ENCODE data around the gene TPCN2. TPM values are rescaled to one million over a fixed set of nuclear protein-coding genes. Genes with fewer than 3 reads are reported as not detected.

Gene TPCN2
- total and polyA plus RNA-seq, 9 of the 15 experiments (the other 6 are each of a cell fraction or from before 2014, with no cell fraction given) = 0.66 to 10.2 (median 4.6) TPM

- 0% methylated on average over 2 of the region's 3 CpGs for WGBS (ENCODE audit: insufficient coverage, low coverage, missing lambda C conversion rate)
- TF ChIP-seq MIER1 (IDR thresholded peaks at IDR 0.05; ENCODE audit: low read depth) (no peak), NONO (IDR thresholded peaks at IDR 0.05; ENCODE audit: low read depth in 2 of 2, low read length in 1 of 2) (no peak), ZNF282 (CRISPR knock-in tag; IDR thresholded peaks at IDR 0.05) (no peak)
These were observed 77.1 kb downstream of the TPCN2 start for GRCh38 chr11:69125861-69126260.

GRCh38 chr11:69126286-69126685 lies 77.6 kb downstream of the TPCN2 start:
- DNase-seq (ENCODE audit: extremely low read depth in 1 of 4, low spot score in 3 of 4) (no peak), FAIRE-seq (no peak), ATAC-seq (no peak)
- intact Hi-C loops (cut with micrococcal nuclease) = no loop called here
- H3K9me3 ChIP-seq (replicated peaks; ENCODE audit: control insufficient read depth, insufficient read depth, low read depth, low read length) = no peaks in the 10 kb centered on the region
- no TSS peak for BruUV-seq (replicated peaks)
- 0 out of 2 replicates have a peak, but pooled peaks cover 5% of the 10 kb centered on the region for H4K20me1 ChIP-seq (replicated peaks; ENCODE audit: control insufficient read depth, insufficient read depth, low read length)
- ChIA-PET POLR2A (no interaction called here), CTCF (ENCODE audit: low intra/inter-chr PET ratio) (no interaction called here)
- peaks cover 0 to 19% of the 10 kb centered on the region in 2 experiments; a peak in 2 of 5 replicates for H3K4me1 ChIP-seq (replicated peaks in 1 of 2; ENCODE audit: control insufficient read depth in 2 of 2, insufficient read depth in 2 of 2, low read length in 2 of 2)
- H3K27ac ChIP-seq (ENCODE audit: extremely low read depth, low read depth, low read length) = no peak overlapping the region
- peaks cover 5 to 33% of the 10 kb centered on the region in 2 experiments; a peak in 4 of 5 replicates for H3K27me3 ChIP-seq (ENCODE audit: control insufficient read depth in 2 of 2, insufficient read depth in 2 of 2, low read length in 2 of 2)
- H2AFZ ChIP-seq (ENCODE audit: low read depth, low read length) = no peak overlapping the region
- 19% methylated on average over 12 of the region's 12 CpGs for WGBS (ENCODE audit: insufficient coverage, low coverage, missing lambda C conversion rate)
- H3K36me3 ChIP-seq (ENCODE audit: control insufficient read depth, insufficient read depth, low read length) = no peaks in the 10 kb centered on the region
- no peak overlapping the region for H3K4me2 ChIP-seq (ENCODE audit: insufficient read depth, low read length)
- H3K9me1 ChIP-seq (ENCODE audit: control insufficient read depth, insufficient read depth, low read length) = no peaks in the 10 kb centered on the region
- no peak overlapping the region for H3K4me3 ChIP-seq
- in situ Hi-C loops (cut with MboI) = no loop called here
- H3K9ac ChIP-seq (ENCODE audit: insufficient read depth in 1 of 2, low read depth in 2 of 2, low read length in 2 of 2) = no peak overlapping the region
- no peaks in the 10 kb centered on the region for H3K79me2 ChIP-seq (ENCODE audit: control insufficient read depth, insufficient read depth, low read length)
- TF ChIP-seq ZNF12 (CRISPR knock-in tag; IDR thresholded peaks at IDR 0.05) (no peak), ETV1 (tag; conservative IDR thresholded peaks at IDR 0.05; ENCODE audit: low read depth) (no peak), CBFA2T3 (IDR thresholded peaks at IDR 0.05) (no peak), SREBF2 (CRISPR knock-in tag; IDR thresholded peaks at IDR 0.05) (no peak), TSHZ1 (CRISPR knock-in tag; IDR thresholded peaks at IDR 0.05) (no peak), ARID2 (IDR thresholded peaks at IDR 0.05) (no peak), HDAC2 (IDR thresholded peaks at IDR 0.05) (no peak), CTCF (IDR thresholded peaks at IDR 0.05 in 2 of 3, conservative IDR thresholded peaks at IDR 0.05 in 1 of 3; ENCODE audit: insufficient read depth in 2 of 3, low read depth in 1 of 3, low read length in 3 of 3) (no peak), SNRNP70 (optimal IDR thresholded peaks at IDR 0.05; ENCODE audit: low read depth, low read length) (no peak)

More at GRCh38 chr11:69125861-69126260, 77.1 kb downstream of the TPCN2 start:
- DNase-seq (ENCODE audit: extremely low read depth in 1 of 4, low spot score in 3 of 4) = no peak
- peaks cover 0 to 17% of the 10 kb centered on the region in 2 experiments; a peak in 2 of 5 replicates for H3K4me1 ChIP-seq (replicated peaks in 1 of 2; ENCODE audit: control insufficient read depth in 2 of 2, insufficient read depth in 2 of 2, low read length in 2 of 2)
- BruUV-seq (replicated peaks) = no TSS peak
- H2AFZ ChIP-seq (ENCODE audit: low read depth, low read length) = no peak overlapping the region
- no peak overlapping the region for H3K27ac ChIP-seq (ENCODE audit: extremely low read depth, low read depth, low read length)
- in situ Hi-C loops (cut with MboI) = no loop called here
- intact Hi-C loops (cut with micrococcal nuclease) = no loop called here
- CTCF ChIA-PET (ENCODE audit: low intra/inter-chr PET ratio) = no interaction called here
- no peak for FAIRE-seq
- H3K9ac ChIP-seq (ENCODE audit: insufficient read depth in 1 of 2, low read depth in 2 of 2, low read length in 2 of 2) = no peak overlapping the region
- POLR2A ChIA-PET = no interaction called here
- 0 out of 2 replicates have a peak, but pooled peaks cover 5% of the 10 kb centered on the region for H4K20me1 ChIP-seq (replicated peaks; ENCODE audit: control insufficient read depth, insufficient read depth, low read length)
- H3K4me3 ChIP-seq = no peak overlapping the region
- H3K9me3 ChIP-seq (replicated peaks; ENCODE audit: control insufficient read depth, insufficient read depth, low read depth, low read length) = no peaks in the 10 kb centered on the region
- H3K79me2 ChIP-seq (ENCODE audit: control insufficient read depth, insufficient read depth, low read length) = no peaks in the 10 kb centered on the region
- peaks cover 5 to 38% of the 10 kb centered on the region in 2 experiments; a peak in 4 of 5 replicates for H3K27me3 ChIP-seq (ENCODE audit: control insufficient read depth in 2 of 2, insufficient read depth in 2 of 2, low read length in 2 of 2)
- no peak for ATAC-seq
- no peaks in the 10 kb centered on the region for H3K36me3 ChIP-seq (ENCODE audit: control insufficient read depth, insufficient read depth, low read length)
- no peak overlapping the region for H3K4me2 ChIP-seq (ENCODE audit: insufficient read depth, low read length)
- no peaks in the 10 kb centered on the region for H3K9me1 ChIP-seq (ENCODE audit: control insufficient read depth, insufficient read depth, low read length)

Measured in K562 (cell line).